HG03520 (cell line): ENCODE results near the gene GPX2.
A peak's percentile ranks its signal among the peaks of the same experiment; 100 is the strongest.
"Not testable (repeated sequence)": the region's sequence is repeated elsewhere in the genome, so short reads cannot be mapped to it uniquely, and the experiment has no call there.

Experiments
- ATAC-seq: cut with Tn5 transposase; IDR thresholded peaks from one replicate; pipeline ENCODE4 v1.9.1; 2021; ENCODE audit warnings: mild to moderate bottlenecking, moderate library complexity; ENCODE audit not compliant: unreplicated experiment

The GPX2 gene

DNA sequence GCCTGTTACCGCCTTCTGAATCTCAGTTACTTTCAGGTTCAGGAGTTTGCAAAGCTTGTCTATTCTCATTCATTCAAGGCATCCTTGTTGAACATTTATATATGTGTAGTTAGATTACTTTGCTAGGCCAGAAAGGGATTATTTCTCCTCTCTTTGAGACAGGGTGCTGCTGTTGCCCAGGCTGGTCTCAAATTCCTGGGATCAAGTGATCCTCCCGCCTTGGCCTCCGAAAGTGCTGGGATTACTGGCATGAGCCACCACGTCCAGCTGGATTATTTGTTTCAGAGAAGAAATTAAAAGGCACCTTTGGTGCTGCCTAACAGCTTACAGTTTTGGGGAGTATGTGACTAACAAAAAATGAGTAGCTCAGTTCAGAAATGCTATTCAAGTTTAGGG, 27.5 kb downstream of the GPX2 start:
- ATAC-seq = no peak

- ATAC-seq = peak; percentile 87
Measured at GRCh38 chr14:64914237-64915028, 28.1 kb downstream of the GPX2 start, which contains the start of gene CHURC1. TSS of gene CHURC1 (plus strand) at chr14:64914455. CDS start at chr14:64914496, 41 bp downstream.

DNA sequence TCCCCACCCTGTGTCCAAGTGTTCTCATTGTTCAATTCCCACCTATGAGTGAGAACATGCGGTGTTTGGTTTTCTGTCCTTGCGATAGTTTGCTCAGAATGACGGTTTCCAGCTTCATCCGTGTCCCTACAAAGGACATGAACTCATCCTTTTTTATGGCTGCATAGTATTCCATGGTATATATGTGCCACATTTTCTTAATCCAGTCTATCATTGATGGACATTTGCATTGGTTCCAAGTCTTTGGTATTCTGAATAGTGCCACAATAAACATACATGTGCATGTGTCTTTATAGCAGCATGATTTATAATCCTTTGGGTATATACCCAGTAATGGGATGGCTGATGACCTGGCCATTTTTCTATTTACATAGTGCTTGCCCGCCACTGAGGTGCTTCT, 29.1 kb downstream of the GPX2 start:
- ATAC-seq = not testable (repeated sequence)

DNA sequence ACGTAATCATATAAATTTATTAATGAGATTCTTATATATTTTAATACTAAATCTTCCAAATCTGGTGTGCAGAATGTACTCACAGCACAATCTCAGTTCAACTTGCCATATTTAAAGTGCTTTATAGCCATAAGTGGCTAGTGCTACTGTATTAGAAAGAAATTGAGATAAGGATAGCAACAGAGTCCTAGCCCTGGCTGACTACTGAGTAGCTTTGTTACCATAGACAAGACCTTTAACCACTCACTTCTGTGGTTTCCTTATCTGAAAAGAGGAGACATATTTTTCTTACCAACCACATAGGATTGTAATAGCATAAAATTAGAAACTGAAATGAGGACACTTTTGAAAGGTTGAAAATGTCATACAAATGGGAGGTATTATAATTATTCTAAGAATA, 30.3 kb downstream of the GPX2 start:
- ATAC-seq = no peak

DNA sequence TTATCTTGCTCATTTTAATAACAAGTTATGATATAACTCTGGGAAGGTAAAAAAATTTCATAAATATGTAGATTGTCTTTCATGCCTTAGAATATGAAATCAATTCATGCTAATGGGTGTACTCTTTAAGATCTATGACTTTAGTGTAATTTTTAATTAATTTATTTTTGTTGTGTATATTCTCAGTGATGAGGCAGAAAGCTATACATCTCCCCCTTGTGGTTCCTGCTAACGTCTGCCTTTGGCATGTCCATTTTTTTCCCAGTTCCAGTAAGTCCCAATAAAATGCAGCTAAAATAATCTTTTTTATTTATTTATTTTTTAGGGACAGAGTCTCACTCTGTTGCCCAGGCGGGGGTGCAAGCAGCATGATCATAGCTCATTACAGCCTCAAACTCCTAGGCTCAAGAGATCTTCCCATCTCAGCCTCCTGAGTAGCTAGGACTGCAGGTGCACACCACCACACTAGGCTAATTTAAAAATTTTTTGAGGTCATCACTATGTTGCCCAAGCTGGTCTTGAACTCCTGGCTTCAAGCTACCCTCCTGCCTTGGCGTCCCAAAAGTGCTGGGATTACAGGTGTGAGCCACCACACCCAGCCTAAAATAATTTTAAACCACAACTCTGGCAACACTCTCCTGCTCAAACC, 31.6 kb downstream of the GPX2 start:
- no peak for ATAC-seq

DNA sequence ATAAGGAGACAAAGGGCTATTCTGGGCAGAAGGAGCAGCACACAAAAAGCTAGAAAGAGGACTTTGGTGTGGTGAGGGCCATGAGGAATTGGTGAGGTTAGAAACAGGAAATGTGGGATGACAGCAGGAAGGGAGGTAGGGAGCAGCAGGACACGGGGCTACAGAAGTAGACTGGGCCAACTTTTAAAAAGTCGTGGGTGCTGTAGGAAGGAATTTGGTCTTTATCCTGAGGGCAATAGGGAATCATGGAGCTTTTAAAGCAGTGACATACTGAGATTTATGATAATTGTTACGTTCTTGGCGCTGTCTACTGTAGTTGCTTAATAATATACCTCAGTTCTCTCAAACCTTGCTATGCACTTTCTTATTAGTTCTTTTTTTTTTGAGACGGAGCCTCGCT, 36.5 kb downstream of the GPX2 start:
- ATAC-seq = no peak

- ATAC-seq = no peak
Measured at GRCh38 chr14:64899958-64900357, 42.6 kb downstream of the GPX2 start.

- ATAC-seq = no peak
Measured at GRCh38 chr14:64891839-64892375, 50.6 kb downstream of the GPX2 start.

DNA sequence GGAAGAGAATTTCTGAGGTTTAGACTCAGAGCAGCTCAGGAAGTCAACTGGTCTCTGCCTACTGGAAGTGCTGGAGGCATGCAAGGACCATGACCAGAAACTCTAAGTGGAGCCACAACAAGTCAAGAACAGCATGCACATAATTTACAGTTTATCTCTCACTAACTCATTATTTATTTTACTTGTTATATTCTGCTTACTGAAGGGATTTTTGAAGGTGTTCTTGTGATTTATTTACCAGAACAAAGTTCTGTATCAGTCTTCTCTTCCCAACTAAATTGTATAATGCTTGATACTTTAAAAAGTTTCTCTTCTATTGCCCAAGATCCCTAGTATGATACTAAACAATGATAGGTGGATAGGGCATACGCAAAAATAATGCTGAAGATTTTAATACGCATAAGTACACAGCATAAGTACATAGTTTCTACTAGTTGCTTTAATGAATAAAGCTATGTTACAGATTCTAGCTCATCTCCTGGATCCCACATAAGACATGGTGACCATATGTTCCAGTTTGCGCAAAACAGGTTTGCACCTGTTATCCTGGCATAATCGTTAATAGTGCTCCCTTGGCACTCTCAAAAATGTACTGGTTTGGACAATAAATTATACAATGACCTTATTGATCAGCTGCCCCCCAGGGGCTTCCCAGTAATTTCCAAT, 51.2 kb downstream of the GPX2 start:
- ATAC-seq = no peak

DNA sequence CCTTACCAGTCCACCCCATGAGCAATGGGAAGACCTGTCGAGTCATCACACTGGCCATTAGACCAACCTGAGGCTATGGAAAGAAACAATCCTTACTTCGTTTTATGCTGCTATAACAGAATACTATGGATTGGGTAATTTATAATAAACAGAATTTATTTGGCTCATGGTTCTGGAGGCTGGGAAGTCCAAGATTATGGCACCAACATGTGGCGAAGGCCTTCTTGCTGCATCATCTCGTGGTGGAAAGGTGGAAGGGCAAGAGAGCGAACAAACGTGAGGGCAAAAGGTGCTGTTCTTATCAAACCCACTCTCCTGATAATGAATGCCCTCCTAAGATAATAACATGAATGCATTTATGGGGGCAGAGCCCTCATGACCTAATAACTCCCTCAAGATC, 53.2 kb downstream of the GPX2 start:
- ATAC-seq = no peak
